Measurements from ENCODE around the gene LRBA.
"Not testable (repeated sequence)": the region's sequence is repeated elsewhere in the genome, so short reads cannot be mapped to it uniquely, and the experiment has no call there.

The LRBA gene

DNA sequence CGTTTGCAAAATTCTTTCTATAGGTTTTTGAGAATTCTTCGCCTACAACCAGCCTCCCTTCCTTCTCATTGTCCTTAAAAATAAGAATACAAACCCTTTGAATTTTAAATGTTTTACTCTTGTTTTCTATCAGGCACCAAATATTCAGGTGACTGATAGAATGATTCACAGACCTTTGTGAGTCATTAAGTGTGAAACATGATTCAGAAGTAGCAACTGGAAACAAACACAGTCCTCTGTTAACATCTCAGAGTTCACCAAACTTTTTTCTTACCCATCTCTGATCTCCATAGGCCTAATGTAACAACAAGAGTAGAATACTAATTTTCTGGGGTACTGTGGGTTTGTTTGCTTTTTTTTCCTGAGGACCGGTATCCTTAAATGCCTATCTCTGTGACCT is 496.5 kb downstream of the LRBA start:
- TF ChIP-seq, protein P1, sequence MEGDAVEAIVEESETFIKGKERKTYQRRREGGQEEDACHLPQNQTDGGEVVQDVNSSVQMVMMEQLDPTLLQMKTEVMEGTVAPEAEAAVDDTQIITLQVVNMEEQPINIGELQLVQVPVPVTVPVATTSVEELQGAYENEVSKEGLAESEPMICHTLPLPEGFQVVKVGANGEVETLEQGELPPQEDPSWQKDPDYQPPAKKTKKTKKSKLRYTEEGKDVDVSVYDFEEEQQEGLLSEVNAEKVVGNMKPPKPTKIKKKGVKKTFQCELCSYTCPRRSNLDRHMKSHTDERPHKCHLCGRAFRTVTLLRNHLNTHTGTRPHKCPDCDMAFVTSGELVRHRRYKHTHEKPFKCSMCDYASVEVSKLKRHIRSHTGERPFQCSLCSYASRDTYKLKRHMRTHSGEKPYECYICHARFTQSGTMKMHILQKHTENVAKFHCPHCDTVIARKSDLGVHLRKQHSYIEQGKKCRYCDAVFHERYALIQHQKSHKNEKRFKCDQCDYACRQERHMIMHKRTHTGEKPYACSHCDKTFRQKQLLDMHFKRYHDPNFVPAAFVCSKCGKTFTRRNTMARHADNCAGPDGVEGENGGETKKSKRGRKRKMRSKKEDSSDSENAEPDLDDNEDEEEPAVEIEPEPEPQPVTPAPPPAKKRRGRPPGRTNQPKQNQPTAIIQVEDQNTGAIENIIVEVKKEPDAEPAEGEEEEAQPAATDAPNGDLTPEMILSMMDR (IDR thresholded peaks at IDR 0.05; ENCODE audit: insufficient read depth, missing control alignments): no peak
- no peak for FAIRE-seq
- DNase-seq (ENCODE audit: insufficient read length, low spot score): no peak

DNA sequence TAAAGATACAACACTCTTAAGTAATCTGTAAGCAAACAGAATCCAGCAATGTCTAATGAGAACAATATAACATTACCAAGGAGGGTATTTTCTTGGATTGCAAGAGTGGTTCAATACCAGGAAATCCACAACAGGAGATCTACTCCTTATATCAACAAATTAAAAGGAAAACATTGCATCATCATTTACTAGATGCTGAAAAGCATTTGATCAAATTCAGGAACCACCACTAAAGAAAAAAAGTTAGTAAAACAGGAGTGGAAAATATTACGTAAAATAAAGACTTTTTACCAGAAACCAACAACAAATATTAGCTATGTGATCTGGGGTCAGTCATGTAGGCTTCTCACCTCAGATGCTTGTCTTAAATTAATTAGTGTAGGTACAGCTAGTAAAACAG is 499.9 kb downstream of the LRBA start:
- TF ChIP-seq, protein P1 (IDR thresholded peaks at IDR 0.05; ENCODE audit: insufficient read depth, missing control alignments): no peak
- FAIRE-seq: no peak

DNA sequence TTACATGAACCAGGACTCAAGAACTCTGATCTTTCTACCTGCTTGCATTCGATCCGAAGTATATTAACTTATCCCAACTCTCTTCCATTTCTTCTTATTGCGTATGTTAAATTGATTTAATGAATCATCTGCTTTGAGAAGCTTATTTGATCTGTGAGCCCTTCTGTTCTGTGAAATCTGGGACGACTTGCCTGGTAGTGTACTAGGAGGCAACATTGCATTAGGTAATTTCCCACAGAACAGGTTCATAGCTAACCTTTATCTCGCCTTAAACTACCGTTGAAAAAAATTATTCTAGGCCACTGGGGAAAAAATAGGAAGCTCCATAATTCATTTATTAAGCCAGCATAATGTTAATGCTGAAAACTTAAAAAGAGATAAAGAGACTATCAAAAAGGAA is 500.4 kb downstream of the LRBA start:
- FAIRE-seq (no peak), DNase-seq (ENCODE audit: insufficient read length, low spot score) (no peak)
- TF ChIP-seq, protein P1 (IDR thresholded peaks at IDR 0.05; ENCODE audit: insufficient read depth, missing control alignments): no peak

More for the DNA sequence above, 499.9 kb downstream of the LRBA start:
- no peak for DNase-seq (ENCODE audit: insufficient read length, low spot score)

DNA sequence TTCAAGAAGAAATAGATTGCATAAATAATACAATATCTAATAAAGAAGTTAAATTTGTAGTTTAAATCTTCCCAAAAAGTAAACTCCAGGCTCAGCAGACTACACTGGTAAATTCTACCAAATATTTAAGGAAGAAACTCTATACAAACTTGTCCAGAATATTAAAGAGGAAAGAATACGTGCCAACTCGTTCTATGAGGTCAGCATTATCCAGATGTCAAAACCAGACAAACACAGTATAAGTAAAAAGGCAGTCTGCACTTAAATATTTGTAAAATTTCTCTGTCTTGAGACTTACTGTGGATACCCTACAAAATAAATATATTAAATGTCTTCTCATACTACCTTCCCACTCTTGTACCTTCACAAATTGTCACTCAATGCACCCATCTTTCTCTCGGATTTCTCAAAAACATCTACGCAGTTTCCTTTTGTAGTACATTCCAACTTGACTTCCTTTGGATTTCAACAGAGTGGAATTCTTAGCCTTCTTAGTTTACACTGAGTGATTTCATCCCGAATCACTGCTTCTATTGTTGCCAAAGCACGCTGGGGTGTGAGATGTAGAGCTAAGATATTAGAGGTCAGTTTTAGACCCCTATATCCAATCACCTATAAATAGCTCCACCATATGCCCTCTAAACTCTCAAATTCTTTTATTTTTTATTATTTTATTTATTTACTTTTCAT is 504.8 kb downstream of the LRBA start:
- FAIRE-seq: no peak
- TF ChIP-seq, protein P1 (IDR thresholded peaks at IDR 0.05; ENCODE audit: insufficient read depth, missing control alignments): no peak
- no peak for DNase-seq (ENCODE audit: insufficient read length, low spot score)

DNA sequence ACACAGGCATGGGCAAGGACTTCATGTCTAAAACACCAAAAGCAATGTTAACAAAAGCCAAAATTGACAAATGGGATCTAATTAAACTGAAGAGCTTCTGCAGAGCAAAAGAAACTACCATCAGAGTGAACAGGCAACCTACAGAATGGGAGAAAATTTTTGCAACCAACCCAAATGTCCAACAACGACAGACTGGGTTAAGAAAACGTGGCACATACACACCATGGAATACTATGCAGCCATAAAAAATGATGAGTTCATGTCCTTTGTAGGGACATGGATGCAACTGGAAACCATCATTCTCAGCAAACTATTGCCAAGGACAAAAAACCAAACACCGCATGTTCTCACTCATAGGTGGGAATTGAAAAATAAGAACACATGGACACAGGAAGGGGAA is 507.4 kb downstream of the LRBA start:
- not testable (repeated sequence) for FAIRE-seq; DNase-seq (ENCODE audit: insufficient read length, low spot score)

DNA sequence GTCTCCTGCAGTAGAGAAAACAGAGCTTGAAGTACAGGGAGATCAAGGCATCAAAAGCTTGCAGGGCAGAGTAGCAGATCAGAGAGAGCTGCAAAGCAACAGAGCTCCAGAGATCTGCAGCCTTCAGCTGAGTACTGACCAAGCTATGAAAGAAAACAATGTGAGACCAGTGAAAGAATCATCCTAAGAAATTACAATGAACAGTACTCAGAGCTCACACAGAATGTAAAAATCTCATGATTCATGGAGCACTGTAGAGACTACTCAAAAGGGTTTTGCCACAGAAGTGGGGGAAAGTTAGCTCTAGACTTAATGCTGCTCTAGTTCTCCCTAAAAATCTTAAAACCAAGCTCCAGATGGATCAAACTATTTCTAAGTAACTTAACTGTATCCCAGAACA is 513.1 kb downstream of the LRBA start:
- TF ChIP-seq, protein P1 (IDR thresholded peaks at IDR 0.05; ENCODE audit: insufficient read depth, missing control alignments): no peak
- FAIRE-seq: no peak
- no peak for DNase-seq (ENCODE audit: insufficient read length, low spot score)

DNA sequence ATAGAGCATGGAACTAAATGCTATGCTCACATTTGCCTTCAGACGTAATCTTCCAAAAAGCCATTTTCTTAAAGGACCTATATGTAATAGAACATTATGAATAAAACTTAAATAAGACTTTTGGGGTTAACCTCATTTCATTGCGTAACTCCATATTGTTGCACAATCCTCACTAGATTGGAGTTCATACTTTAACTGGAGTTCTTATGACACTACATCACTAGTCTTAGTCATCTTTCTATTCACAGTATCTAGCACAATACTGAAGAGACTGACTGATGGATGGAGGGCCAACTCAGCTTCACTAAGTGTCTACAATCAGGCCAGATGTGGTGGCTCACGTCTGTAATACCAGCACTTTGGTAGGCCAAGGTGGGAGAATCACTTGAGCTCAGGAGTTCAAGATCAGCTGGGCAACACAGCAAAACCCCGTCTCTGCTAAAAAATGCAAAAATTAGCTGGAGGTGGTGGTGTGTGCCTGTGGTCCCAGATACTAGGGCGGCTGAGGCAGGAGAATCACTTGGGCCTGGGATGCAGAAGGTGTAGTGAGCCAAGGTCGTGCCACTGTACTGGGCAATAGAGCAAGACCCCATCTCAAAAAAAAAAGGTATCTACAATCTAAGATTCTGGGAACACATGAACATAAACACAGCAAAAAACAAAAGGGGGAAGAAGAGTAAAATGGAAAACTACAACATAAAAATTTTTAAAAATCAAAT is 513.9 kb downstream of the LRBA start:
- TF ChIP-seq, protein P1 (IDR thresholded peaks at IDR 0.05; ENCODE audit: insufficient read depth, missing control alignments): no peak
- DNase-seq (ENCODE audit: insufficient read length, low spot score) (no peak), FAIRE-seq (no peak)
